ENCODE results near the gene KCTD3. TPM values are rescaled to one million over a fixed set of nuclear protein-coding genes. Genes with fewer than 3 reads are reported as not detected.

Gene KCTD3
- polyA plus RNA-seq, 1 donor: 38.4 TPM

- no peak for DNase-seq (ENCODE audit: low read depth)
These were observed 84.8 kb downstream of the KCTD3 start for GRCh38 chr1:215651867-215652266.

- no peak for DNase-seq (ENCODE audit: low read depth)
These were observed 85.3 kb downstream of the KCTD3 start for GRCh38 chr1:215652371-215652770.

GRCh38 chr1:215657047-215657446 is 89.9 kb downstream of the KCTD3 start:
- DNase-seq (ENCODE audit: low read depth): no peak

- no peak for DNase-seq (ENCODE audit: low read depth)
These were observed 93.2 kb downstream of the KCTD3 start for GRCh38 chr1:215660259-215660658.

GRCh38 chr1:215661033-215661432 is 93.9 kb downstream of the KCTD3 start:
- no peak for DNase-seq (ENCODE audit: low read depth)

- DNase-seq (ENCODE audit: low read depth): no peak
These were observed 98.1 kb downstream of the KCTD3 start for GRCh38 chr1:215665215-215665614.

GRCh38 chr1:215667761-215668160 is 100.7 kb downstream of the KCTD3 start:
- no peak for DNase-seq (ENCODE audit: low read depth)

- no peak for DNase-seq (ENCODE audit: low read depth)
These were observed 102.8 kb downstream of the KCTD3 start for GRCh38 chr1:215669806-215670491.

Measured in forelimb muscle (tissue), 1 donor.